Melanocyte of skin (primary cell): ENCODE data around the gene ATP6V1G3. TPM values are rescaled to one million over a fixed set of nuclear protein-coding genes. Genes with fewer than 3 reads are reported as not detected.

Experiments used
- total RNA-seq, 2 donors: library from RNA; depleted of rRNA; stranded (reverse); fragments of >200 nt; gene quantifications; 2 replicates each; pipeline ENCODE4 v1.2.3, GENCODE V29; 2012

ATP6V1G3 gene, protein sequence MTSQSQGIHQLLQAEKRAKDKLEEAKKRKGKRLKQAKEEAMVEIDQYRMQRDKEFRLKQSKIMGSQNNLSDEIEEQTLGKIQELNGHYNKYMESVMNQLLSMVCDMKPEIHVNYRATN
- not detected for total RNA-seq

GRCh38 chr1:198540580-198540979, at the start of gene ATP6V1G3:
Gene ATP6V1G3, minus strand, starts transcription at chr1:198540680. Its CDS starts 30 bp downstream, at chr1:198540650.

Other genes starting within 250 kb of the ATP6V1G3 start
- not detected for gene PTPRC, start 98.4 kb upstream of the ATP6V1G3 start, total RNA-seq